ENCODE data around the gene DENND6B.

The DENND6B gene

GRCh38 chr22:50314081-50314454 is 12.7 kb downstream of the DENND6B start:
- DNase-seq, result no peak

GRCh38 chr22:50313600-50313999 is 13.2 kb downstream of the DENND6B start:
- no peak for DNase-seq

GRCh38 chr22:50313021-50313420 is 13.8 kb downstream of the DENND6B start:
- no peak for DNase-seq

GRCh38 chr22:50312371-50312770 is 14.4 kb downstream of the DENND6B start:
- no peak for DNase-seq

- DNase-seq, result no peak
Observed at GRCh38 chr22:50311606-50312351, 15.0 kb downstream of the DENND6B start.

- no peak for DNase-seq
Observed at GRCh38 chr22:50310949-50311444, 15.8 kb downstream of the DENND6B start.

GRCh38 chr22:50310031-50310722 is 16.6 kb downstream of the DENND6B start:
- no peak for DNase-seq

- no peak for DNase-seq
Observed at GRCh38 chr22:50309601-50309991, 17.2 kb downstream of the DENND6B start.

GRCh38 chr22:50308986-50309600 is 17.7 kb downstream of the DENND6B start:
- DNase-seq, result no peak

GRCh38 chr22:50308597-50308935 is 18.2 kb downstream of the DENND6B start:
- DNase-seq, result no peak

- DNase-seq, result no peak
Observed at GRCh38 chr22:50307890-50308596, 18.8 kb downstream of the DENND6B start.

GRCh38 chr22:50306753-50307749 is 19.8 kb downstream of the DENND6B start, which contains the start of gene PLXNB2:
Gene PLXNB2, minus strand, starts transcription at chr22:50307646. Its CDS starts 17,062 bp downstream, at chr22:50290584.
- no peak for DNase-seq

- DNase-seq, result no peak
Observed at GRCh38 chr22:50305923-50306566, 20.8 kb downstream of the DENND6B start.

- DNase-seq, result no peak
Observed at GRCh38 chr22:50305393-50305922, 21.4 kb downstream of the DENND6B start.

- DNase-seq, result peak; percentile 26
Observed at GRCh38 chr22:50304528-50305392, 22.1 kb downstream of the DENND6B start.

- DNase-seq, result no peak
Observed at GRCh38 chr22:50303848-50304527, 22.8 kb downstream of the DENND6B start.

- no peak for DNase-seq
Observed at GRCh38 chr22:50303515-50303847, 23.3 kb downstream of the DENND6B start.

- no peak for DNase-seq
Observed at GRCh38 chr22:50302564-50302963, 24.2 kb downstream of the DENND6B start.

- DNase-seq, result no peak
Observed at GRCh38 chr22:50302041-50302541, 24.7 kb downstream of the DENND6B start.

All from SIG-M5 (cell line).